ENCODE data around the gene LIMS2.

The LIMS2 gene

GRCh38 chr2:127626917-127627739 is 48.2 kb downstream of the LIMS2 start:
- Histone ChIP-seq H3K4me1 (ENCODE audit: insufficient read depth, low read length) (no peaks in the 10 kb centered on the region), H3K9me3 (ENCODE audit: control insufficient read depth, insufficient read depth, low read length) (no peaks in the 10 kb centered on the region), H3K36me3 (ENCODE audit: insufficient read depth, low read length) (no peaks in the 10 kb centered on the region), H3K9ac (ENCODE audit: low read depth, low read length) (no peak overlapping the region)

GRCh38 chr2:127626175-127626574 is 49.2 kb downstream of the LIMS2 start:
- Histone ChIP-seq H3K4me1 (ENCODE audit: insufficient read depth, low read length) (no peaks in the 10 kb centered on the region), H3K9ac (ENCODE audit: low read depth, low read length) (no peak overlapping the region)

GRCh38 chr2:127625572-127625951 is 49.8 kb downstream of the LIMS2 start:
- no peak overlapping the region for H3K9ac ChIP-seq (ENCODE audit: low read depth, low read length)
- H3K9me3 ChIP-seq (ENCODE audit: control insufficient read depth, insufficient read depth, low read length): no peaks in the 10 kb centered on the region

More at GRCh38 chr2:127626175-127626574, 49.2 kb downstream of the LIMS2 start:
- Histone ChIP-seq H3K36me3 (ENCODE audit: insufficient read depth, low read length) (no peaks in the 10 kb centered on the region), H3K9me3 (ENCODE audit: control insufficient read depth, insufficient read depth, low read length) (no peaks in the 10 kb centered on the region)

GRCh38 chr2:127624756-127625571 is 50.4 kb downstream of the LIMS2 start:
- Histone ChIP-seq H3K4me1 (ENCODE audit: insufficient read depth, low read length) (no peaks in the 10 kb centered on the region), H3K36me3 (ENCODE audit: insufficient read depth, low read length) (no peaks in the 10 kb centered on the region), H3K9ac (ENCODE audit: low read depth, low read length) (no peak overlapping the region), H3K9me3 (ENCODE audit: control insufficient read depth, insufficient read depth, low read length) (no peaks in the 10 kb centered on the region)

More at GRCh38 chr2:127625572-127625951, 49.8 kb downstream of the LIMS2 start:
- H3K4me1 ChIP-seq (ENCODE audit: insufficient read depth, low read length): no peaks in the 10 kb centered on the region
- H3K36me3 ChIP-seq (ENCODE audit: insufficient read depth, low read length): no peaks in the 10 kb centered on the region

GRCh38 chr2:127624320-127624755 is 51.0 kb downstream of the LIMS2 start:
- no peaks in the 10 kb centered on the region for H3K9me3 ChIP-seq (ENCODE audit: control insufficient read depth, insufficient read depth, low read length)
- no peaks in the 10 kb centered on the region for H3K36me3 ChIP-seq (ENCODE audit: insufficient read depth, low read length)
- no peaks in the 10 kb centered on the region for H3K4me1 ChIP-seq (ENCODE audit: insufficient read depth, low read length)
- H3K9ac ChIP-seq (ENCODE audit: low read depth, low read length): no peak overlapping the region

GRCh38 chr2:127623388-127624319 is 51.7 kb downstream of the LIMS2 start:
- Histone ChIP-seq H3K9ac (ENCODE audit: low read depth, low read length) (no peak overlapping the region), H3K9me3 (ENCODE audit: control insufficient read depth, insufficient read depth, low read length) (no peaks in the 10 kb centered on the region)

GRCh38 chr2:127622561-127623387 is 52.6 kb downstream of the LIMS2 start:
- no peaks in the 10 kb centered on the region for H3K9me3 ChIP-seq (ENCODE audit: control insufficient read depth, insufficient read depth, low read length)
- H3K4me1 ChIP-seq (ENCODE audit: insufficient read depth, low read length): no peaks in the 10 kb centered on the region
- H3K36me3 ChIP-seq (ENCODE audit: insufficient read depth, low read length): no peaks in the 10 kb centered on the region
- no peak overlapping the region for H3K9ac ChIP-seq (ENCODE audit: low read depth, low read length)

More at GRCh38 chr2:127623388-127624319, 51.7 kb downstream of the LIMS2 start:
- Histone ChIP-seq H3K4me1 (ENCODE audit: insufficient read depth, low read length) (no peaks in the 10 kb centered on the region), H3K36me3 (ENCODE audit: insufficient read depth, low read length) (no peaks in the 10 kb centered on the region)

- H3K36me3 ChIP-seq (ENCODE audit: insufficient read depth, low read length): no peaks in the 10 kb centered on the region
- no peaks in the 10 kb centered on the region for H3K4me1 ChIP-seq (ENCODE audit: insufficient read depth, low read length)
- H3K9ac ChIP-seq (ENCODE audit: low read depth, low read length): no peak overlapping the region
- no peaks in the 10 kb centered on the region for H3K9me3 ChIP-seq (ENCODE audit: control insufficient read depth, insufficient read depth, low read length)
These were observed 53.3 kb downstream of the LIMS2 start for GRCh38 chr2:127621981-127622431.

GRCh38 chr2:127620866-127621265 is 54.5 kb downstream of the LIMS2 start:
- Histone ChIP-seq H3K9me3 (ENCODE audit: control insufficient read depth, insufficient read depth, low read length) (no peaks in the 10 kb centered on the region), H3K36me3 (ENCODE audit: insufficient read depth, low read length) (no peaks in the 10 kb centered on the region), H3K4me1 (ENCODE audit: insufficient read depth, low read length) (no peaks in the 10 kb centered on the region), H3K9ac (ENCODE audit: low read depth, low read length) (no peak overlapping the region)

- Histone ChIP-seq H3K9ac (ENCODE audit: low read depth, low read length) (no peak overlapping the region), H3K4me1 (ENCODE audit: insufficient read depth, low read length) (no peaks in the 10 kb centered on the region)
These were observed 55.2 kb downstream of the LIMS2 start for GRCh38 chr2:127619877-127620705.

GRCh38 chr2:127619203-127619590 is 56.1 kb downstream of the LIMS2 start:
- H3K4me1 ChIP-seq (ENCODE audit: insufficient read depth, low read length): no peaks in the 10 kb centered on the region
- H3K36me3 ChIP-seq (ENCODE audit: insufficient read depth, low read length): no peaks in the 10 kb centered on the region
- no peak overlapping the region for H3K9ac ChIP-seq (ENCODE audit: low read depth, low read length)
- no peaks in the 10 kb centered on the region for H3K9me3 ChIP-seq (ENCODE audit: control insufficient read depth, insufficient read depth, low read length)

More at GRCh38 chr2:127619877-127620705, 55.2 kb downstream of the LIMS2 start:
- H3K9me3 ChIP-seq (ENCODE audit: control insufficient read depth, insufficient read depth, low read length): no peaks in the 10 kb centered on the region
- H3K36me3 ChIP-seq (ENCODE audit: insufficient read depth, low read length): no peaks in the 10 kb centered on the region

GRCh38 chr2:127618551-127619202 is 56.7 kb downstream of the LIMS2 start:
- H3K9me3 ChIP-seq (ENCODE audit: control insufficient read depth, insufficient read depth, low read length): no peaks in the 10 kb centered on the region
- H3K9ac ChIP-seq (ENCODE audit: low read depth, low read length): no peak overlapping the region
- H3K4me1 ChIP-seq (ENCODE audit: insufficient read depth, low read length): no peaks in the 10 kb centered on the region
- H3K36me3 ChIP-seq (ENCODE audit: insufficient read depth, low read length): no peaks in the 10 kb centered on the region
